Right lobe of liver (tissue), 4 donors: ENCODE measurements around the gene SEMA3E.

ENCODE experiments used
- CTCF ChIP-seq, 4 donors: fragments of 200-600 bp in 3 of 4; fragments of 450-650 bp in 1 of 4; IDR thresholded peaks; one replicate each; pipeline versions ENCODE4 v1.5.1 to v1.8.0; 2016 to 2022; ENCODE audit warnings: antibody characterized with exemption in 4 of 4, mild to moderate bottlenecking in 2 of 4
- POLR2A ChIP-seq: fragments of 450-650 bp; IDR thresholded peaks from one replicate; pipeline ENCODE4 v1.6.1; 2017; ENCODE audit warnings: antibody characterized with exemption, mild to moderate bottlenecking
- donor health status: DM: no; HTN: no; CAD: no.
- donor health status: DM: no; HTN: no; CAD: no.
- donor health status: DM: no; HTN: yes; CAD: no.

GRCh38 chr7:83419013-83419412 is 229.9 kb downstream of the SEMA3E start:
- TF ChIP-seq CTCF (IDR thresholded peaks at IDR 0.05) (no peak), POLR2A (no peak)
